Stimulated activated CD4-positive, alpha-beta T cell treated with anti-CD3 and anti-CD28 coated beads, Interleukin-4, amount 100 ng/mL, for 48 hours (primary cell): ENCODE measurements around the gene OR14K1.
"Not testable (repeated sequence)": the region's sequence is repeated elsewhere in the genome, so short reads cannot be mapped to it uniquely, and the experiment has no call there.

Experiments
- DNase-seq, 2 donors: peaks; one replicate each; pipeline ENCODE4 v3.0.0-alpha.2; 2020; ENCODE audit warnings: low read depth in 2 of 2

Gene OR14K1

GRCh38 chr1:247738315-247738714, at the start of gene OR14K1:
Gene OR14K1, plus strand, starts transcription at chr1:247738615. Its CDS starts 0 bp downstream, at chr1:247738615.
- no peak for DNase-seq

- no peak for DNase-seq
Observed at GRCh38 chr1:247701338-247701737, 37.1 kb upstream of the OR14K1 start.

GRCh38 chr1:247710681-247711080, 27.7 kb upstream of the OR14K1 start:
- DNase-seq: not testable (repeated sequence)

GRCh38 chr1:247713753-247714152, 24.7 kb upstream of the OR14K1 start:
- DNase-seq: no peak

- DNase-seq: no peak
Observed at GRCh38 chr1:247716546-247716945, 21.9 kb upstream of the OR14K1 start, which contains the start of gene OR6F1. Gene OR6F1, minus strand, starts transcription at chr1:247716646. Its CDS starts 3,891 bp downstream, at chr1:247712755.

- DNase-seq: no peak
Observed at GRCh38 chr1:247721222-247721621, 17.2 kb upstream of the OR14K1 start.

- no peak for DNase-seq
Observed at GRCh38 chr1:247740721-247741120, 2.3 kb downstream of the OR14K1 start.

- no peak for DNase-seq
Observed at GRCh38 chr1:247741756-247742155, 3.3 kb downstream of the OR14K1 start.

- DNase-seq: not testable (repeated sequence)
Observed at GRCh38 chr1:247742215-247742760, 3.9 kb downstream of the OR14K1 start.

GRCh38 chr1:247746391-247746935, 8.0 kb downstream of the OR14K1 start:
- DNase-seq: no peak

GRCh38 chr1:247747616-247748015, 9.2 kb downstream of the OR14K1 start:
- no peak for DNase-seq

GRCh38 chr1:247748041-247748440, 9.6 kb downstream of the OR14K1 start, which contains the start of gene OR14A2:
Gene OR14A2, minus strand, starts transcription at chr1:247748141.
- DNase-seq: no peak

GRCh38 chr1:247749870-247750269, 11.5 kb downstream of the OR14K1 start:
- no peak for DNase-seq

GRCh38 chr1:247754311-247754710, 15.9 kb downstream of the OR14K1 start:
- not testable (repeated sequence) for DNase-seq

GRCh38 chr1:247760456-247760855, 22.0 kb downstream of the OR14K1 start, which contains the start of gene OR1C1:
Gene OR1C1, minus strand, starts transcription at chr1:247760556. Its CDS starts 2,150 bp downstream, at chr1:247758406.
- DNase-seq: no peak

GRCh38 chr1:247769603-247770002, 31.2 kb downstream of the OR14K1 start:
- DNase-seq: no peak
